Astrocyte (in vitro differentiated cells and primary cell): ENCODE results near the gene CCDC87.

ENCODE experiments used
- CTCF ChIP-seq: IDR thresholded peaks from 2 replicates; pipeline ENCODE4 v1.5.1; 2011; ENCODE audit warnings: low read depth, mild to moderate bottlenecking, inconsistent platforms, low read length, moderate library complexity; ENCODE audit not compliant: insufficient read depth
- EZH2 ChIP-seq: IDR thresholded peaks from 2 replicates; pipeline ENCODE4 v1.6.1; 2012; ENCODE audit warnings: mild to moderate bottlenecking, low read length, inconsistent platforms; ENCODE audit not compliant: insufficient read depth

- TF ChIP-seq CTCF: no peak
- TF ChIP-seq EZH2: no peak
Observed at GRCh38 chr11:66625041-66625751, 32.3 kb upstream of the CCDC87 start.
